Nephron progenitor cell (in vitro differentiated cells): Measurements from ENCODE around the gene LIPG.
"Not testable (repeated sequence)": the region's sequence is repeated elsewhere in the genome, so short reads cannot be mapped to it uniquely, and the experiment has no call there.

ENCODE experiments used
- DNase-seq: peaks from one replicate; pipeline ENCODE4 v3.0.0; 2021
- H3K27ac Mint-ChIP-seq: 2 replicates; pipeline ENCODE4 v1.8.0; 2021; ENCODE audit warnings: mild to moderate bottlenecking, moderate library complexity, mixed read lengths
- H3K27me3 Mint-ChIP-seq: 2 replicates; pipeline ENCODE4 v1.8.0; 2021; ENCODE audit warnings: mild to moderate bottlenecking, low read depth, mixed read lengths; ENCODE audit not compliant: poor library complexity
- H3K36me3 Mint-ChIP-seq: 2 replicates; pipeline ENCODE4 v1.8.0; 2021; ENCODE audit warnings: low read depth, mixed read lengths
- H3K4me1 Mint-ChIP-seq: 2 replicates; pipeline ENCODE4 v1.8.0; 2021; ENCODE audit warnings: mixed read lengths
- H3K4me3 Mint-ChIP-seq: 2 replicates; pipeline ENCODE4 v1.8.0; 2021; ENCODE audit warnings: mild to moderate bottlenecking, moderate library complexity, mixed read lengths
- H3K9me3 Mint-ChIP-seq: 2 replicates; pipeline ENCODE4 v1.8.0; 2021; ENCODE audit warnings: mild to moderate bottlenecking, moderate library complexity, mixed read lengths
- CTCF ChIP-seq: fragments of 200-600 bp; sonication (generic); IDR thresholded peaks from 2 replicates; pipeline ENCODE4 v1.5.0; 2021; ENCODE audit warnings: antibody characterized with exemption

LIPG gene

GRCh38 chr18:49561289-49562193 lies at the start of gene LIPG:
Gene LIPG (plus strand): TSS chr18:49562057. CDS start chr18:49562309, 252 bp downstream.
- Mint-ChIP-seq H3K27me3 (peaks cover 30% of the 10 kb centered on the region), H3K4me3 (peak within 1 kb of the TSS; percentile 92), H3K27ac (peak within 1 kb of the TSS; percentile 68), H3K4me1 (peaks cover 53% of the 10 kb centered on the region), H3K9me3 (peaks cover 20% of the 10 kb centered on the region), H3K36me3 (peaks cover 1% of the 10 kb centered on the region)
- peak; percentile 79 for DNase-seq
- no peak for TF ChIP-seq CTCF

- H3K4me3 Mint-ChIP-seq, H3K9me3 Mint-ChIP-seq, H3K27ac Mint-ChIP-seq, H3K36me3 Mint-ChIP-seq, DNase-seq, H3K27me3 Mint-ChIP-seq: not testable (repeated sequence)
- peaks cover 18% of the 10 kb centered on the region for H3K4me1 Mint-ChIP-seq
Measured at GRCh38 chr18:49512876-49513275, 49.0 kb upstream of the LIPG start.

DNA sequence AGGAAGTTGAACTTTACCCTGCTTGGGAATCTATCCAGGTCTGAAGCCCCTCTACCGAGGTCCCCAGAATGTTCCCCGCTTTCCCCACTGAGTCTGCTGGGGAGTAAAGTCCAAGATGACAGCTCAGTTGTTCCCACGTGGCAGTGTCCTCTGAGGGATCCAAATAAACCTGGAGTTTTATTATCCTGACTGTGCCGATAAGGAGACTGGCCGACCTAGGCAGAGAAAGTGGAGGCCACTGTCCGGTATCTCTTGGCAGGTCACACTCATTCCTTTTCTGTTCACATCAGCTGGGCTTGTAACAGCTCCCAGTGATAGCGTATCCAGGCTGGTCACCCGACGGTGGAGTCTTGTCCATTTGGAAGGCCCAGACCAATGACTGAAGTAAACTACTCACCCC lies 47.3 kb upstream of the LIPG start:
- no peaks in the 10 kb centered on the region for H3K36me3 Mint-ChIP-seq
- no peak for TF ChIP-seq CTCF
- peaks cover 29% of the 10 kb centered on the region for H3K4me1 Mint-ChIP-seq
- DNase-seq: no peak
- H3K4me3 Mint-ChIP-seq: no peak overlapping the region
- H3K27ac Mint-ChIP-seq: no peak overlapping the region
- peaks cover 4% of the 10 kb centered on the region for H3K27me3 Mint-ChIP-seq
- no peaks in the 10 kb centered on the region for H3K9me3 Mint-ChIP-seq

GRCh38 chr18:49515003-49515402 lies 46.9 kb upstream of the LIPG start:
- not testable (repeated sequence) for H3K9me3 Mint-ChIP-seq, DNase-seq, H3K4me3 Mint-ChIP-seq, H3K27me3 Mint-ChIP-seq, H3K27ac Mint-ChIP-seq, H3K36me3 Mint-ChIP-seq
- peaks cover 33% of the 10 kb centered on the region for H3K4me1 Mint-ChIP-seq

DNA sequence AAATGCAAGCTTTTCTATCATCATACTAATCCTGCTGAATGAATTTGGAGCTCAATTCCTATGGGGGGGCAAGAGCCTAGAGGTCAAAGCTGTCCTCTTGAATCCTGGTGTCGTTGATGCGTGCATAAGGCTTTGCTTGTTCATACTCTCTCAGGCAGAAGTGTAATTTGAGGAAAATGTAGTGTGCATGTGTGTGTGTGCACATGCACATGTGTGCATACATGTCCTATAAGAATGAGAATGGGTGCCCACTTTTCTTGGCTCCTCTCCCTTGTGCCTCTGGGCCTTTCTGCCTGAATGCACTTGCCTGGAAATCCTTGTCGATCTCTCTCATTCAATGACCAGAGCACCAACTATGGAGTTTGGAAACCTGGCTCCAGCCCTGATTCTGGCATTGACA lies 46.3 kb upstream of the LIPG start:
- Mint-ChIP-seq H3K4me3 (no peak overlapping the region), H3K36me3 (no peaks in the 10 kb centered on the region), H3K27me3 (peaks cover 4% of the 10 kb centered on the region), H3K4me1 (peaks cover 38% of the 10 kb centered on the region), H3K27ac (no peak overlapping the region), H3K9me3 (no peaks in the 10 kb centered on the region)
- TF ChIP-seq CTCF: no peak
- DNase-seq: no peak

GRCh38 chr18:49517483-49517882 lies 44.4 kb upstream of the LIPG start:
- Mint-ChIP-seq H3K4me3 (no peak overlapping the region), H3K4me1 (peaks cover 55% of the 10 kb centered on the region), H3K36me3 (no peaks in the 10 kb centered on the region), H3K27me3 (peaks cover 4% of the 10 kb centered on the region), H3K9me3 (no peaks in the 10 kb centered on the region), H3K27ac (no peak overlapping the region)
- no peak for TF ChIP-seq CTCF
- DNase-seq: no peak
